Activated T-helper 1 cell treated with Interleukin-2 at 50 U/mL for 16 hours (primary cell): Measurements from ENCODE around the gene FOXO1.

ENCODE experiments used
- DNase-seq: peaks from one replicate; pipeline ENCODE4 v3.0.0-alpha.2; 2020; ENCODE audit warnings: low read depth

Gene FOXO1

GRCh38 chr13:40665126-40666044, 1.1 kb downstream of the FOXO1 start:
- DNase-seq, result peak; percentile 30

GRCh38 chr13:40664350-40665125, 1.9 kb downstream of the FOXO1 start:
- peak; percentile 43 for DNase-seq

GRCh38 chr13:40664100-40664349, 2.4 kb downstream of the FOXO1 start:
- DNase-seq, result peak; percentile 57

GRCh38 chr13:40662866-40663265, 3.6 kb downstream of the FOXO1 start:
- no peak for DNase-seq

- DNase-seq, result no peak
Measured at GRCh38 chr13:40661875-40662665, 4.4 kb downstream of the FOXO1 start.

GRCh38 chr13:40660692-40661091, 5.7 kb downstream of the FOXO1 start:
- no peak for DNase-seq

- DNase-seq, result no peak
Measured at GRCh38 chr13:40660141-40660664, 6.2 kb downstream of the FOXO1 start.

GRCh38 chr13:40657951-40658350, 8.5 kb downstream of the FOXO1 start:
- DNase-seq, result no peak

GRCh38 chr13:40657307-40657706, 9.1 kb downstream of the FOXO1 start:
- no peak for DNase-seq

- DNase-seq, result no peak
Measured at GRCh38 chr13:40656358-40656757, 10.1 kb downstream of the FOXO1 start.

GRCh38 chr13:40653527-40654318, 12.7 kb downstream of the FOXO1 start:
- no peak for DNase-seq

GRCh38 chr13:40652588-40652940, 13.9 kb downstream of the FOXO1 start:
- DNase-seq, result no peak

GRCh38 chr13:40651866-40652587, 14.4 kb downstream of the FOXO1 start:
- no peak for DNase-seq

GRCh38 chr13:40648841-40649240, 17.6 kb downstream of the FOXO1 start:
- DNase-seq, result no peak

GRCh38 chr13:40648040-40648439, 18.4 kb downstream of the FOXO1 start:
- DNase-seq, result no peak

GRCh38 chr13:40644838-40645604, 21.4 kb downstream of the FOXO1 start:
- DNase-seq, result no peak

GRCh38 chr13:40640845-40641458, 25.5 kb downstream of the FOXO1 start:
- no peak for DNase-seq

- no peak for DNase-seq
Measured at GRCh38 chr13:40640202-40640601, 26.2 kb downstream of the FOXO1 start.

- no peak for DNase-seq
Measured at GRCh38 chr13:40639221-40639681, 27.2 kb downstream of the FOXO1 start.

GRCh38 chr13:40637643-40638042, 28.8 kb downstream of the FOXO1 start:
- DNase-seq, result no peak
